GM18868 (cell line): ENCODE measurements around the gene PLOD1.
A peak's percentile ranks its signal among the peaks of the same experiment; 100 is the strongest.
"Not testable (repeated sequence)": the region's sequence is repeated elsewhere in the genome, so short reads cannot be mapped to it uniquely, and the experiment has no call there.

Experiments used
- ATAC-seq: cut with Tn5 transposase; IDR thresholded peaks from one replicate; pipeline ENCODE4 v1.9.1; 2021; ENCODE audit warnings: mild to moderate bottlenecking, moderate library complexity; ENCODE audit not compliant: unreplicated experiment

PLOD1 gene

GRCh38 chr1:11934302-11935056 is at the start of gene PLOD1:
PLOD1 (plus strand) TSS chr1:11934717; CDS start chr1:11934780, 63 bp downstream.
- ATAC-seq: peak; percentile 92

GRCh38 chr1:11885916-11886315 is 48.6 kb upstream of the PLOD1 start:
- ATAC-seq: no peak

- ATAC-seq: no peak
These were observed 47.4 kb upstream of the PLOD1 start for GRCh38 chr1:11886986-11887665.

GRCh38 chr1:11887666-11888007 is 46.9 kb upstream of the PLOD1 start:
- ATAC-seq: no peak

- ATAC-seq: no peak
These were observed 46.2 kb upstream of the PLOD1 start for GRCh38 chr1:11888206-11888876.

- ATAC-seq: no peak
These were observed 45.7 kb upstream of the PLOD1 start for GRCh38 chr1:11888877-11889208.

GRCh38 chr1:11891433-11892186 is 42.9 kb upstream of the PLOD1 start:
- ATAC-seq: no peak

GRCh38 chr1:11893907-11894251 is 40.6 kb upstream of the PLOD1 start:
- no peak for ATAC-seq

GRCh38 chr1:11894501-11894900 is 40.0 kb upstream of the PLOD1 start:
- not testable (repeated sequence) for ATAC-seq

- ATAC-seq: no peak
These were observed 36.3 kb upstream of the PLOD1 start for GRCh38 chr1:11898086-11898785.

GRCh38 chr1:11898831-11899467 is 35.6 kb upstream of the PLOD1 start:
- no peak for ATAC-seq

GRCh38 chr1:11901446-11901845 is 33.1 kb upstream of the PLOD1 start:
- not testable (repeated sequence) for ATAC-seq

- no peak for ATAC-seq
These were observed 31.3 kb upstream of the PLOD1 start for GRCh38 chr1:11903210-11903609.

- ATAC-seq: not testable (repeated sequence)
These were observed 30.4 kb upstream of the PLOD1 start for GRCh38 chr1:11904156-11904555.

- no peak for ATAC-seq
These were observed 29.5 kb upstream of the PLOD1 start for GRCh38 chr1:11904978-11905377.

GRCh38 chr1:11906870-11907269 is 27.6 kb upstream of the PLOD1 start:
- no peak for ATAC-seq

GRCh38 chr1:11907275-11908094 is 27.0 kb upstream of the PLOD1 start:
- peak; percentile 50 for ATAC-seq

GRCh38 chr1:11908095-11908675 is 26.3 kb upstream of the PLOD1 start:
- peak; percentile 48 for ATAC-seq

- not testable (repeated sequence) for ATAC-seq
These were observed 23.6 kb upstream of the PLOD1 start for GRCh38 chr1:11910914-11911228.
